ENCODE results near the gene UTP14A. TPM values are rescaled to one million over a fixed set of nuclear protein-coding genes. Genes with fewer than 3 reads are reported as not detected.
A peak's percentile ranks its signal among the peaks of the same experiment; 100 is the strongest.

The UTP14A gene
- total RNA-seq, 1 experiment from 2014 or later, result 48.3 TPM

GRCh38 chrX:129925305-129926092 lies 19.5 kb downstream of the UTP14A start:
- POLR2A ChIA-PET, result interaction anchor here (0.8 to 1.0 kb wide), 2 partner anchors 56 to 57 kb away, joined by 3 read pairs; partner anchors contain the start of gene BCORL1
- no TSS peak for BruUV-seq (replicated peaks)
- Mint-ChIP-seq H3K4me1 (ENCODE audit: insufficient read depth, unreplicated experiment) (no peaks in the 10 kb centered on the region), H3K27me3 (ENCODE audit: insufficient read depth, unreplicated experiment) (peaks cover 14% of the 10 kb centered on the region), H3K4me3 (ENCODE audit: unreplicated experiment) (no peak overlapping the region), H3K27ac (ENCODE audit: low read depth, unreplicated experiment) (no peak overlapping the region), H3K9me3 (ENCODE audit: unreplicated experiment) (no peaks in the 10 kb centered on the region), H3K36me3 (ENCODE audit: insufficient read depth, unreplicated experiment) (peaks cover 55% of the 10 kb centered on the region)
- DNase-seq (ENCODE audit: unreplicated experiment), result peak; percentile 72
- peak; percentile 50 for TF ChIP-seq CTCF (IDR thresholded peaks at IDR 0.05; ENCODE audit: unreplicated experiment)
- CTCF ChIA-PET, result interaction anchor here (0.5 to 5.2 kb wide), 30 partner anchors 8 to 479 kb away, joined by 3 to 52 read pairs (median 3); partner anchors contain the start of gene UTP14A
- intact Hi-C loops (cut with micrococcal nuclease), result loop anchor here (1.0 to 5.0 kb wide), 3 partner anchors 103 to 267 kb away; no protein-coding TSS in a partner anchor

- H3K4me3 Mint-ChIP-seq (ENCODE audit: unreplicated experiment), result peak overlapping the region; percentile 78
- DNase-seq (ENCODE audit: unreplicated experiment), result no peak
- POLR2A ChIA-PET, result interaction anchor here (0.6 to 1.1 kb wide), 2 partner anchors 131 to 377 kb away, joined by 3 to 6 read pairs; no protein-coding TSS in a partner anchor
- intact Hi-C loops (cut with micrococcal nuclease), result no loop called here
- no TSS peak for BruUV-seq (replicated peaks)
- H3K36me3 Mint-ChIP-seq (ENCODE audit: insufficient read depth, unreplicated experiment), result peaks cover 21% of the 10 kb centered on the region
- no peaks in the 10 kb centered on the region for H3K4me1 Mint-ChIP-seq (ENCODE audit: insufficient read depth, unreplicated experiment)
- no peaks in the 10 kb centered on the region for H3K9me3 Mint-ChIP-seq (ENCODE audit: unreplicated experiment)
- H3K27ac Mint-ChIP-seq (ENCODE audit: low read depth, unreplicated experiment), result peak overlapping the region; percentile 93
- peaks cover 22% of the 10 kb centered on the region for H3K27me3 Mint-ChIP-seq (ENCODE audit: insufficient read depth, unreplicated experiment)
- no peak for TF ChIP-seq CTCF (IDR thresholded peaks at IDR 0.05; ENCODE audit: unreplicated experiment)
- CTCF ChIA-PET, result interaction anchor here (1.3 to 1.4 kb wide), 2 partner anchors 98 to 130 kb away, joined by 3 to 5 read pairs; no protein-coding TSS in a partner anchor
These were observed 25.0 kb downstream of the UTP14A start for GRCh38 chrX:129930941-129931410.

GRCh38 chrX:129931411-129932015 lies 25.5 kb downstream of the UTP14A start:
- TF ChIP-seq CTCF (IDR thresholded peaks at IDR 0.05; ENCODE audit: unreplicated experiment), result no peak
- CTCF ChIA-PET, result no interaction called here
- peaks cover 25% of the 10 kb centered on the region for H3K27me3 Mint-ChIP-seq (ENCODE audit: insufficient read depth, unreplicated experiment)
- peak overlapping the region; percentile 93 for H3K27ac Mint-ChIP-seq (ENCODE audit: low read depth, unreplicated experiment)
- DNase-seq (ENCODE audit: unreplicated experiment), result peak; percentile 88
- no peaks in the 10 kb centered on the region for H3K4me1 Mint-ChIP-seq (ENCODE audit: insufficient read depth, unreplicated experiment)
- POLR2A ChIA-PET, result interaction anchor here (0.6 to 1.1 kb wide), 2 partner anchors 38 to 130 kb away, joined by 3 to 6 read pairs; no protein-coding TSS in a partner anchor
- peaks cover 20% of the 10 kb centered on the region for H3K36me3 Mint-ChIP-seq (ENCODE audit: insufficient read depth, unreplicated experiment)
- H3K9me3 Mint-ChIP-seq (ENCODE audit: unreplicated experiment), result no peaks in the 10 kb centered on the region
- no TSS peak for BruUV-seq (replicated peaks)
- intact Hi-C loops (cut with micrococcal nuclease), result loop anchor here (2.0 kb wide), 1 partner anchor 51 kb away; the partner anchor contains the start of gene BCORL1
- H3K4me3 Mint-ChIP-seq (ENCODE audit: unreplicated experiment), result peak overlapping the region; percentile 78

Data from MCF 10A (cell line).